ENCODE data around the gene TPX2. TPM values are rescaled to one million over a fixed set of nuclear protein-coding genes. Genes with fewer than 3 reads are reported as not detected.

Gene TPX2
- polyA plus RNA-seq, 1 donor (not counting 4 experiments of a cell fraction or from before 2014, with no cell fraction given), result 31.5 TPM

- Histone ChIP-seq H3K4me1 (ENCODE audit: control insufficient read depth, extremely low read depth, insufficient read depth, low read length) (no peaks in the 10 kb centered on the region), H3K27ac (ENCODE audit: control insufficient read depth, insufficient read depth, low read length) (no peak within 1 kb of the TSS), H3K36me3 (ENCODE audit: control insufficient read depth in 2 of 2, extremely low read depth in 1 of 2, insufficient read depth in 2 of 2, low read length in 2 of 2) (no peaks in the 10 kb centered on the region), H2AFZ (ENCODE audit: control insufficient read depth, low read length) (no peak within 1 kb of the TSS), H3K9me1 (ENCODE audit: control insufficient read depth, extremely low read depth, insufficient read depth, low read length) (no peaks in the 10 kb centered on the region), H3K9me3 (ENCODE audit: control insufficient read depth, low read depth, low read length) (no peaks in the 10 kb centered on the region), H3K9ac (ENCODE audit: control insufficient read depth, extremely low read depth, insufficient read depth, low read length) (no peak within 1 kb of the TSS), H4K20me1 (ENCODE audit: control insufficient read depth, extremely low read depth, insufficient read depth, low read length) (no peaks in the 10 kb centered on the region), H3K4me2 (ENCODE audit: control insufficient read depth, extremely low read depth, insufficient read depth, low read depth, low read length) (no peak within 1 kb of the TSS), H3K79me2 (ENCODE audit: control insufficient read depth, insufficient read depth, low read length) (no peaks in the 10 kb centered on the region), H3K4me3 (ENCODE audit: control insufficient read depth in 2 of 3, extremely low read depth in 1 of 3, insufficient read depth in 2 of 3, low read depth in 1 of 3, low read length in 3 of 3) (no peak within 1 kb of the TSS), H3K27me3 (ENCODE audit: control insufficient read depth, extremely low read depth, insufficient read depth, low read length) (peaks cover 4% of the 10 kb centered on the region)
- TF ChIP-seq CTCF (optimal IDR thresholded peaks at IDR 0.05 in 1 of 3, IDR thresholded peaks at IDR 0.05 in 1 of 3, conservative IDR thresholded peaks at IDR 0.05 in 1 of 3; ENCODE audit: extremely low read depth in 1 of 3, insufficient read depth in 2 of 3, low read length in 3 of 3) (no peak), EZH2 (IDR thresholded peaks at IDR 0.05; ENCODE audit: low read length) (no peak)
- FAIRE-seq (no peak), DNase-seq (ENCODE audit: low read depth, low spot score) (no peak)
- dilution Hi-C loops (cut with MboI; ENCODE audit: extremely low pct_ligation_motif_present, low sequenced_read_pairs), result no loop called here
These were observed 80.1 kb downstream of the TPX2 start, which contains the start of gene MYLK2 for GRCh38 chr20:31819083-31819784. Gene MYLK2 (plus strand): TSS chr20:31819356. CDS start chr20:31819581, 225 bp downstream.

GRCh38 chr20:31820228-31820627, 81.1 kb downstream of the TPX2 start:
- Histone ChIP-seq H3K4me3 (ENCODE audit: control insufficient read depth in 2 of 3, extremely low read depth in 1 of 3, insufficient read depth in 2 of 3, low read depth in 1 of 3, low read length in 3 of 3) (no peak overlapping the region), H4K20me1 (ENCODE audit: control insufficient read depth, extremely low read depth, insufficient read depth, low read length) (no peaks in the 10 kb centered on the region), H3K79me2 (ENCODE audit: control insufficient read depth, insufficient read depth, low read length) (no peaks in the 10 kb centered on the region), H3K4me2 (ENCODE audit: control insufficient read depth, extremely low read depth, insufficient read depth, low read depth, low read length) (no peak overlapping the region), H3K27me3 (ENCODE audit: control insufficient read depth, extremely low read depth, insufficient read depth, low read length) (peaks cover 4% of the 10 kb centered on the region), H3K36me3 (ENCODE audit: control insufficient read depth in 2 of 2, extremely low read depth in 1 of 2, insufficient read depth in 2 of 2, low read length in 2 of 2) (no peaks in the 10 kb centered on the region), H3K27ac (ENCODE audit: control insufficient read depth, insufficient read depth, low read length) (no peak overlapping the region), H3K4me1 (ENCODE audit: control insufficient read depth, extremely low read depth, insufficient read depth, low read length) (no peaks in the 10 kb centered on the region), H3K9me1 (ENCODE audit: control insufficient read depth, extremely low read depth, insufficient read depth, low read length) (no peaks in the 10 kb centered on the region), H2AFZ (ENCODE audit: control insufficient read depth, low read length) (no peak overlapping the region), H3K9ac (ENCODE audit: control insufficient read depth, extremely low read depth, insufficient read depth, low read length) (no peak overlapping the region), H3K9me3 (ENCODE audit: control insufficient read depth, low read depth, low read length) (no peaks in the 10 kb centered on the region)
- dilution Hi-C loops (cut with MboI; ENCODE audit: extremely low pct_ligation_motif_present, low sequenced_read_pairs), result no loop called here
- FAIRE-seq (no peak), DNase-seq (ENCODE audit: low read depth, low spot score) (no peak)
- no peak for TF ChIP-seq CTCF (optimal IDR thresholded peaks at IDR 0.05 in 1 of 3, IDR thresholded peaks at IDR 0.05 in 1 of 3, conservative IDR thresholded peaks at IDR 0.05 in 1 of 3; ENCODE audit: extremely low read depth in 1 of 3, insufficient read depth in 2 of 3, low read length in 3 of 3)
- no peak for TF ChIP-seq EZH2 (IDR thresholded peaks at IDR 0.05; ENCODE audit: low read length)

Measured in keratinocyte (primary cell).